ENCODE data around the gene PTPDC1.

- TF ChIP-seq CTCF (conservative IDR thresholded peaks at IDR 0.05; ENCODE audit: low read depth, low read length) (no peak), EZH2phosphoT487 (IDR thresholded peaks at IDR 0.05; ENCODE audit: borderline replicate concordance, low read length) (no peak)
These were observed 61.4 kb downstream of the PTPDC1 start for GRCh38 chr9:94145640-94146039.
